Astrocyte of the cerebellum (primary cell): Measurements from ENCODE around the gene ADAT2.
A peak's percentile ranks its signal among the peaks of the same experiment; 100 is the strongest.
"Not testable (repeated sequence)": the region's sequence is repeated elsewhere in the genome, so short reads cannot be mapped to it uniquely, and the experiment has no call there.

Experiments used
- DNase-seq: peaks from one replicate; pipeline ENCODE4 v3.0.0-alpha.2; 2011; ENCODE audit warnings: low read depth
- H3K4me3 ChIP-seq: 2 replicates; pipeline ENCODE4 v1.5.1; 2011; ENCODE audit warnings: mild to moderate bottlenecking, low read depth, low read length, moderate library complexity
- CTCF ChIP-seq: IDR thresholded peaks from 2 replicates; pipeline ENCODE4 v1.5.1; 2012; ENCODE audit warnings: low read length, low read depth, moderate library complexity, mild to moderate bottlenecking; ENCODE audit errors: missing control alignments
- in situ Hi-C: cut with HindIII; loops from 2 replicates; pipeline ENCODE4 v1.10.0; 2017; ENCODE audit warnings: low sequenced_read_pairs

Gene ADAT2

GRCh38 chr6:143465546-143465945 lies 15.1 kb upstream of the ADAT2 start:
- no peak for DNase-seq
- TF ChIP-seq CTCF = no peak
- in situ Hi-C loops = no loop called here
- H3K4me3 ChIP-seq = no peak overlapping the region

- DNase-seq = no peak
- no peak overlapping the region for H3K4me3 ChIP-seq
- TF ChIP-seq CTCF = no peak
- in situ Hi-C loops = no loop called here
Measured at GRCh38 chr6:143457563-143458359, 7.3 kb upstream of the ADAT2 start.

GRCh38 chr6:143451531-143451930 lies 1.0 kb upstream of the ADAT2 start:
- peak overlapping the region; percentile 97 for H3K4me3 ChIP-seq
- no peak for TF ChIP-seq CTCF
- in situ Hi-C loops = no loop called here
- DNase-seq = no peak

GRCh38 chr6:143449714-143450452 lies 612 bp downstream of the ADAT2 start:
- peak overlapping the region; percentile 97 for H3K4me3 ChIP-seq
- in situ Hi-C loops = no loop called here
- no peak for TF ChIP-seq CTCF
- DNase-seq = peak; percentile 15

- DNase-seq = no peak
- in situ Hi-C loops = no loop called here
- peak overlapping the region; percentile 97 for H3K4me3 ChIP-seq
- no peak for TF ChIP-seq CTCF
Measured at GRCh38 chr6:143449082-143449713, 1.3 kb downstream of the ADAT2 start.

- DNase-seq, H3K4me3 ChIP-seq, in situ Hi-C loops: not testable (repeated sequence)
Measured at GRCh38 chr6:143447865-143448264, 2.6 kb downstream of the ADAT2 start.
